Thymus (tissue), 11 donors: ENCODE measurements around the gene ITM2C. TPM values are rescaled to one million over a fixed set of nuclear protein-coding genes. Genes with fewer than 3 reads are reported as not detected.

Source experiments
- DNase-seq, 9 donors: peaks; one replicate each; pipeline ENCODE4 v3.0.0-alpha.2; 2013; ENCODE audit warnings: low spot score in 9 of 9, low read depth in 6 of 9, missing footprints in 1 of 9
- H3K27ac ChIP-seq, 2 donors: one replicate each; pipeline ENCODE4 v1.5.1; 2013; ENCODE audit warnings: control low read depth in 1 of 2, low read depth in 1 of 2, low read length in 1 of 2, mild to moderate bottlenecking in 1 of 2, moderate library complexity in 1 of 2
- H3K27me3 ChIP-seq, 2 donors: one replicate each; pipeline ENCODE4 v1.5.1; 2013; ENCODE audit warnings: low read length in 1 of 2; ENCODE audit not compliant: control insufficient read depth in 2 of 2, insufficient read depth in 1 of 2
- H3K36me3 ChIP-seq, 2 donors: one replicate each; pipeline ENCODE4 v1.5.1; 2013; ENCODE audit warnings: low read length in 1 of 2, mild to moderate bottlenecking in 1 of 2, moderate library complexity in 1 of 2; ENCODE audit not compliant: control insufficient read depth in 2 of 2, insufficient read depth in 2 of 2
- H3K4me1 ChIP-seq, 2 donors: one replicate each; pipeline ENCODE4 v1.5.1; 2013; ENCODE audit warnings: low read length in 2 of 2; ENCODE audit not compliant: control insufficient read depth in 2 of 2, insufficient read depth in 2 of 2
- H3K4me3 ChIP-seq, 2 donors: one replicate each; pipeline ENCODE4 v1.5.1; 2013; ENCODE audit warnings: low read length in 2 of 2, control low read depth in 1 of 2, mild to moderate bottlenecking in 1 of 2
- H3K9me3 ChIP-seq, 2 donors: one replicate each; pipeline ENCODE4 v1.5.1; 2013; ENCODE audit warnings: low read length in 1 of 2, mild to moderate bottlenecking in 1 of 2; ENCODE audit not compliant: control insufficient read depth in 2 of 2, insufficient read depth in 1 of 2
- WGBS: extraction: QIAGEN DNeasy Blood & Tissue Kit; methylation state at CpG from one replicate; pipeline ENCODE4 v1.1.7; 2013; 5-methylcytosine and 5-hydroxymethylcytosine counted together
- polyA plus RNA-seq: library from polyadenylated mRNA; stranded (reverse); fragments of 200-250 nt; gene quantifications from one replicate; pipeline ENCODE4 v1.2.3, GENCODE V29; 2013
- total RNA-seq: library from RNA; stranded (reverse); fragments of 120-200 nt; gene quantifications from one replicate; pipeline ENCODE4 v1.2.4, GENCODE V29; 2013
- donor health status: healthy.

The ITM2C gene
- total and polyA plus RNA-seq, 2 donors: 79.4 to 154 TPM

GRCh38 chr2:230874456-230874855 lies 9.7 kb downstream of the ITM2C start:
- 95% methylated on average over 11 of the region's 11 CpGs for WGBS
- Histone ChIP-seq H3K4me3 (no peak overlapping the region), H3K36me3 (peaks cover 71 to 80% of the 10 kb centered on the region in 2 donors), H3K9me3 (no peaks in the 10 kb centered on the region), H3K27me3 (no peaks in the 10 kb centered on the region), H3K4me1 (peaks cover 37 to 91% of the 10 kb centered on the region in 2 donors), H3K27ac (no peak overlapping the region)
- DNase-seq: no peak

GRCh38 chr2:230874876-230875275 lies 10.1 kb downstream of the ITM2C start:
- H3K36me3 ChIP-seq: peaks cover 74 to 80% of the 10 kb centered on the region in 2 donors
- 97% methylated on average over 10 of the region's 10 CpGs for WGBS
- no peak for DNase-seq
- no peak overlapping the region for H3K4me3 ChIP-seq
- H3K4me1 ChIP-seq: peaks cover 33 to 87% of the 10 kb centered on the region in 2 donors
- no peaks in the 10 kb centered on the region for H3K27me3 ChIP-seq
- no peak overlapping the region for H3K27ac ChIP-seq
- no peaks in the 10 kb centered on the region for H3K9me3 ChIP-seq

DNA sequence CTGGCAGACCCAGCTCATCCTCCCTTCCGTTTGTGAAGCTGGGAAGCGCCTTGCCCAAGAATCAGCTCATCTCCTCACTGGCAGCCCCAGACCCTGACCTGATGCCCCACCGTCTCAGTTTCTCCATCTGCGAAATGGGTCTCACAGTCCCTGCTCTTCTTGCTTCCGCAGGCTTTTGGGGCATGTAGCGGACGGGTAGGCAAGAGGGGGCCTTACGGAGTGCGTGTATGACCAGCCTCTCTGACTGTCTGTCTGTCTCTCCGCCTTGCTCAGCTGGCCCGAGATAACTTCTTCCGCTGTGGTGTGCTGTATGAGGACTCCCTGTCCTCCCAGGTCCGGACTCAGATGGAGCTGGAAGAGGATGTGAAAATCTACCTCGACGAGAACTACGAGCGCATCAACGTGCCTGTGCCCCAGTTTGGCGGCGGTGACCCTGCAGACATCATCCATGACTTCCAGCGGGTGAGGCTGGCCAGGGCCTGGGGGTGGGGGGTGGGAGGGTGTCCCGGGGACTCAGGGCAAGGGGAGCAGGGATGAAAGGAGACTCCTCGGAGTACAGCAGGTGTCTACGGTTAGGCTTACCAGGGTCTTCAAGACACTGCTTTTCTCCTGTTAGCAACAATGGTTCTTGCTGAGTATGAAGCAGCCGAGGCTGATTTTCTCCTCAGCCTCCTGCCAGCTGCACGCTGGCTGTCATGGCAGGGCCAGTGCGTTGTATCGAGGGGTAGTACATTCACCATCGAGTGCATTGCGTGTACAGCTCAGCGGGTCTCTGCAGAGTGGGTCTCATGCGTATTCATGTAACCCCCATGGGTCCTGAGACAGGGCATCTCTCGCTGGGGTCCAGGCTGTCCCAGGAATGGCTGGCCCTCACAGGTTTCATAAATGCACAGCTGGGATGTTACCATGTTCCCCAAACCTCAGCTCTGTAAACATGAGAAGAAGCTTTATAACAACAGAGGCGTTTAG lies 10.9 kb downstream of the ITM2C start:
- Histone ChIP-seq H3K36me3 (peaks cover 74 to 80% of the 10 kb centered on the region in 2 donors), H3K9me3 (no peaks in the 10 kb centered on the region), H3K4me3 (no peak overlapping the region), H3K27ac (no peak overlapping the region), H3K27me3 (no peaks in the 10 kb centered on the region), H3K4me1 (peaks cover 27 to 80% of the 10 kb centered on the region in 2 donors)
- DNase-seq: no peak
- WGBS: 97% methylated on average over 34 of the region's 34 CpGs

DNA sequence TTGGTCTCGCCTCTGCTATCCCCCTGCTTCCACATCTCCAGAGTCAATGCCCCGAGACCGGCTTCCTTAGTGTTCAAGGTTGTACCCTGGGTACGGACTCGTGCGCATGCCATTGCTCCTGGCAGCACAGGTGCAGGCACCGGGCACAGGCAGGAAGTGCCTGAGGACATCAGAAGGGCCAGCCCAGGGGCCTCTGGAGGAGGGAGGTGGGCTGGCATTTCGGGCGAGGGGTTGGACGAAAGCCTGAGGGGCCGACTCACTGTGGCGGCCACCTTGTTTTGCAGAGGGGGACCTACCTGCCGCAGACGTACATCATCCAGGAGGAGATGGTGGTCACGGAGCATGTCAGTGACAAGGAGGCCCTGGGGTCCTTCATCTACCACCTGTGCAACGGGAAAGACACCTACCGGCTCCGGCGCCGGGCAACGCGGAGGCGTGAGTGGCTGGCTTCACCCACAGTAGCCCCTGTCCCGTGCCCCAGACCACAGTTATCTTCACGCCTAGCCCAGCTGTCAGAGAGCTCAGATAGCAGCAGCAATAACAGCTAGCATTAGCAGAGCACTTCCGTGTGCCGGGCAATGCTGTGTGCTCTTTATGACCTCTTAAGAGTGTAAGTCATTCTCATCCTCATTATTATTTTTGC lies 12.5 kb downstream of the ITM2C start:
- 82% methylated on average over 27 of the region's 27 CpGs for WGBS
- Histone ChIP-seq H3K27me3 (no peaks in the 10 kb centered on the region), H3K9me3 (no peaks in the 10 kb centered on the region), H3K4me3 (no peak overlapping the region), H3K4me1 (peaks cover 19 to 64% of the 10 kb centered on the region in 2 donors), H3K27ac (peak overlapping the region; percentile 77 to 79), H3K36me3 (peaks cover 71% of the 10 kb centered on the region in 2 donors)
- DNase-seq: peak in 1 of 9 donors; percentile 50

- H3K27me3 ChIP-seq: no peaks in the 10 kb centered on the region
- H3K27ac ChIP-seq: peak overlapping the region; percentile 77 to 79
- peaks cover 19 to 56% of the 10 kb centered on the region in 2 donors for H3K4me1 ChIP-seq
- H3K4me3 ChIP-seq: no peak overlapping the region
- peak in 2 of 9 donors; percentile 59 to 84 for DNase-seq
- 20% methylated on average over 20 of the region's 20 CpGs for WGBS
- no peaks in the 10 kb centered on the region for H3K9me3 ChIP-seq
- H3K36me3 ChIP-seq: peaks cover 64 to 65% of the 10 kb centered on the region in 2 donors
Observed at GRCh38 chr2:230877759-230878598, 13.2 kb downstream of the ITM2C start.

DNA sequence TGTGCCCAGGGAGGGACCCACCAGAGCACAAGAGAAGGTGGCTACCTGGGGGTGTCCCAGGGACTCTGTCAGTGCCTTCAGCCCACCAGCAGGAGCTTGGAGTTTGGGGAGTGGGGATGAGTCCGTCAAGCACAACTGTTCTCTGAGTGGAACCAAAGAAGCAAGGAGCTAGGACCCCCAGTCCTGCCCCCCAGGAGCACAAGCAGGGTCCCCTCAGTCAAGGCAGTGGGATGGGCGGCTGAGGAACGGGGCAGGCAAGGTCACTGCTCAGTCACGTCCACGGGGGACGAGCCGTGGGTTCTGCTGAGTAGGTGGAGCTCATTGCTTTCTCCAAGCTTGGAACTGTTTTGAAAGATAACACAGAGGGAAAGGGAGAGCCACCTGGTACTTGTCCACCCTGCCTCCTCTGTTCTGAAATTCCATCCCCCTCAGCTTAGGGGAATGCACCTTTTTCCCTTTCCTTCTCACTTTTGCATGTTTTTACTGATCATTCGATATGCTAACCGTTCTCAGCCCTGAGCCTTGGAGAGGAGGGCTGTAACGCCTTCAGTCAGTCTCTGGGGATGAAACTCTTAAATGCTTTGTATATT lies 14.0 kb downstream of the ITM2C start:
- peak overlapping the region; percentile 74 to 79 for H3K27ac ChIP-seq
- peaks cover 19 to 49% of the 10 kb centered on the region in 2 donors for H3K4me1 ChIP-seq
- no peaks in the 10 kb centered on the region for H3K27me3 ChIP-seq
- 78% methylated on average over 10 of the region's 10 CpGs for WGBS
- H3K9me3 ChIP-seq: no peaks in the 10 kb centered on the region
- H3K36me3 ChIP-seq: peaks cover 56 to 58% of the 10 kb centered on the region in 2 donors
- H3K4me3 ChIP-seq: no peak overlapping the region
- DNase-seq: no peak

DNA sequence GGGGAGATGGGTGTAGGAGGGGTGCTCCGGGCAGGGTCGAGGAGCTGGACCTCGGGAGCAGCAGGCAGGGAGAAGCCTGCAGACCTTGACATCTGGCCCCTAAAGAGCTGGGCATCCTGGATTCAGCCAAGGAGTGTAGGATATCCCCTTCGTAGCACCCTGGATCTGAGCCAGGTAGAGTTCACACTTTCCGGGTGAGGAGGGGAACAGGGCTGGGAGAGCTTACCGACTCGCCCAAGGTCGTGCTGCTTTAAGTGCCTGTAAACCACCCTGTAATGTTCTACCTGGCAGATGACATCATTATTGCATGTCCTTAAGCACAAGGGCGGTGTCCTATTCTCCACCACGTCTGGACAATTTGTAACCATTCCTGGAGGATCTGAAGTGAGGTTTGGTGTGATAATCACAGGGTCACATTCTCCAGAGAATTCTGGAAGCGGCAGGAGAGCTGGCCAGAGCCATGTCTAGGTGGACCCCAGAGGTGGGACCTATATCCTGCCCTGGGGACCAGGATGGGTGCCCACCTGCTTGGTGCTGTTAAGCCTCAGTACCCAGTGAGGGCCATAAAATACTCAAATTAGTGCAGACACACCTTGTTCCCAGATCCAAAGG lies 14.6 kb downstream of the ITM2C start:
- H3K4me1 ChIP-seq: peaks cover 19 to 45% of the 10 kb centered on the region in 2 donors
- no peak for DNase-seq

GRCh38 chr2:230879891-230880290 lies 15.1 kb downstream of the ITM2C start:
- Histone ChIP-seq H3K27ac (no peak overlapping the region), H3K27me3 (no peaks in the 10 kb centered on the region), H3K36me3 (peaks cover 44 to 46% of the 10 kb centered on the region in 2 donors), H3K9me3 (no peaks in the 10 kb centered on the region), H3K4me3 (no peak overlapping the region), H3K4me1 (peaks cover 19 to 41% of the 10 kb centered on the region in 2 donors)
- no peak for DNase-seq
- WGBS: 79% methylated on average over 9 of the region's 9 CpGs

More for the DNA sequence above, 14.6 kb downstream of the ITM2C start:
- peak overlapping the region in 1 of 2 donors; percentile 79 for H3K27ac ChIP-seq
- peaks cover 50 to 51% of the 10 kb centered on the region in 2 donors for H3K36me3 ChIP-seq
- H3K9me3 ChIP-seq: no peaks in the 10 kb centered on the region
- no peaks in the 10 kb centered on the region for H3K27me3 ChIP-seq
- 93% methylated on average over 11 of the region's 11 CpGs for WGBS
- H3K4me3 ChIP-seq: no peak overlapping the region
